Globus pallidus (tissue), 1 donor: ENCODE measurements around the gene KRT79.

Experiments
- DNase-seq: peaks from one replicate; pipeline ENCODE4 v3.0.0-alpha.2; 2015; ENCODE audit warnings: low spot score

Gene KRT79

GRCh38 chr12:52789637-52790426, 44.3 kb downstream of the KRT79 start:
- DNase-seq = no peak

GRCh38 chr12:52788876-52789636, 45.1 kb downstream of the KRT79 start:
- no peak for DNase-seq

- no peak for DNase-seq
Measured at GRCh38 chr12:52788192-52788875, 45.8 kb downstream of the KRT79 start.

GRCh38 chr12:52787324-52788191, 46.6 kb downstream of the KRT79 start:
- DNase-seq = no peak

GRCh38 chr12:52784909-52785308, 49.2 kb downstream of the KRT79 start:
- DNase-seq = no peak

GRCh38 chr12:52783563-52784316, 50.4 kb downstream of the KRT79 start:
- DNase-seq = no peak

GRCh38 chr12:52782502-52782901, 51.6 kb downstream of the KRT79 start:
- no peak for DNase-seq

GRCh38 chr12:52781399-52782082, 52.6 kb downstream of the KRT79 start:
- DNase-seq = no peak

GRCh38 chr12:52779914-52780313, 54.2 kb downstream of the KRT79 start:
- no peak for DNase-seq

GRCh38 chr12:52778833-52779232, 55.3 kb downstream of the KRT79 start:
- DNase-seq = no peak

GRCh38 chr12:52777566-52777965, 56.5 kb downstream of the KRT79 start:
- no peak for DNase-seq

GRCh38 chr12:52776913-52777395, 57.2 kb downstream of the KRT79 start, which contains the start of gene KRT76:
Gene KRT76, minus strand, starts transcription at chr12:52777345. Its CDS starts 54 bp downstream, at chr12:52777291.
- no peak for DNase-seq

GRCh38 chr12:52776435-52776834, 57.7 kb downstream of the KRT79 start:
- DNase-seq = no peak

GRCh38 chr12:52774629-52775250, 59.4 kb downstream of the KRT79 start:
- DNase-seq = no peak

GRCh38 chr12:52772772-52773171, 61.3 kb downstream of the KRT79 start:
- DNase-seq = no peak

GRCh38 chr12:52772188-52772587, 61.9 kb downstream of the KRT79 start:
- DNase-seq = no peak

- DNase-seq = no peak
Measured at GRCh38 chr12:52771505-52771904, 62.6 kb downstream of the KRT79 start.
